ENCODE measurements around the gene MYO16.

Gene MYO16

GRCh38 chr13:108629181-108629752 is at the start of gene MYO16:
Gene MYO16 (plus strand): TSS chr13:108629611. CDS start chr13:108629845, 234 bp downstream.
- DNase-seq (ENCODE audit: low read depth) = no peak

GRCh38 chr13:108586826-108587225 is 42.6 kb upstream of the MYO16 start:
- DNase-seq (ENCODE audit: low read depth) = no peak

GRCh38 chr13:108588516-108588915 is 40.9 kb upstream of the MYO16 start:
- DNase-seq (ENCODE audit: low read depth) = no peak

DNA sequence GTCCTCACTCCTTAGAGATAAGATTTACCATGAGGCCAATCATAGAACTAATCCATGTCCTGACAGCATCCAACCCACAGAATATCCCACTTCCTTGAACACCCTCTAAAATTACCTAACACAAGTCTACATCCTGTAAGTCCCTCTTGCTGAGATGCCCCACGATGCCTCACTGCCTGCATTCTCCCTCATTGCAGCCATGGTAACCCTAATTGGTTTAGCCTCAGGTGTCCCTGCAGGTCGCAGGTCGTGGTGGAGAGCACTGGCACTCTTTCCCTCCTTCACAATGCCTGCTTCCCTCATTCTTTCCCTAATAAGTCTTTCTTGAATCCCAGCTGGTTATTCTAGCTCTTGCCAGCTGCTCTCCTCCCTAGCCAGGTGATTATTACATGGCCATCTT is 35.3 kb upstream of the MYO16 start:
- DNase-seq (ENCODE audit: low read depth) = no peak

GRCh38 chr13:108595436-108596274 is 33.8 kb upstream of the MYO16 start:
- DNase-seq (ENCODE audit: low read depth) = no peak

- no peak for DNase-seq (ENCODE audit: low read depth)
Observed at GRCh38 chr13:108597943-108598342, 31.5 kb upstream of the MYO16 start.

DNA sequence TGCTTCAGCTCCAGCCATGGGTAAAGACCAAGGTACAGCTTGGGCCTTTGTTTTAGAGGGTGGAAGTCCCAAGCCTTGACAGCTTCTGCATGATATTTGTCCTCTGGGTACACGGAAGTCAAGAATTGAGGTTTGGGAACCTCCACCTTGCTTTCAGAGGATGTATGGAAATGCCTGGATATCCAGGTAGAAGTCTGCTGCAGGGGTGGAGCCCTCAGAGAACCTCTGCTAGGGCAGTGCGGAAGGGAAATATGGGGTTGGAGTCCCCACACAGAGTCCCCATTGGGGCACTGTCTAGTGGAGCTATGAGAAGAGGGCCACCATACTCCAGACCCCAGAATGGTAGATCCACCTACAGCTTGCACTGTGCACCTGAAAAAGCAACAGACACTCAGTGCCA is 23.0 kb upstream of the MYO16 start:
- DNase-seq (ENCODE audit: low read depth) = no peak

GRCh38 chr13:108609353-108609752 is 20.1 kb upstream of the MYO16 start:
- no peak for DNase-seq (ENCODE audit: low read depth)

DNA sequence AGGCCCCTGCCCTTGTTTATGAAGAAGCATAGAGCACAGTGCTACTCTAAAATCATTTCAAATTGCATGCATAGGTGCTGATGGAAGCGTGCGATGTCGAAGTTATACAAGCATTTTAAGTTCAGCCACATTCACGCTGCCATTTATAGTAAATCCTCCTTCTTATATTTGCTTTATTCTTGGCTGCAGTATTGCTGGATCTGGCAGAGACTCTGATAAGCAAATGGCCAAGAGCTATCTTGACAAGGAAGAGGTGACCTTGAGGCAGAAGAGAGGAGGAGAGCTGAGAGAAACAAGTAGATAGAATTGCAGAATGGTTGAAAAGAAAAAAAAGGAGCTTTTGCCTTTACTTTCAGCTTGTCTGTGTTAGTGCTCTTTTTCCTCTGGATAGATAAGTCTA is 18.9 kb upstream of the MYO16 start:
- no peak for DNase-seq (ENCODE audit: low read depth)

- DNase-seq (ENCODE audit: low read depth) = no peak
Observed at GRCh38 chr13:108615241-108615640, 14.2 kb upstream of the MYO16 start.

- no peak for DNase-seq (ENCODE audit: low read depth)
Observed at GRCh38 chr13:108618233-108618632, 11.2 kb upstream of the MYO16 start.

- DNase-seq (ENCODE audit: low read depth) = no peak
Observed at GRCh38 chr13:108621462-108621861, 7.9 kb upstream of the MYO16 start.

DNA sequence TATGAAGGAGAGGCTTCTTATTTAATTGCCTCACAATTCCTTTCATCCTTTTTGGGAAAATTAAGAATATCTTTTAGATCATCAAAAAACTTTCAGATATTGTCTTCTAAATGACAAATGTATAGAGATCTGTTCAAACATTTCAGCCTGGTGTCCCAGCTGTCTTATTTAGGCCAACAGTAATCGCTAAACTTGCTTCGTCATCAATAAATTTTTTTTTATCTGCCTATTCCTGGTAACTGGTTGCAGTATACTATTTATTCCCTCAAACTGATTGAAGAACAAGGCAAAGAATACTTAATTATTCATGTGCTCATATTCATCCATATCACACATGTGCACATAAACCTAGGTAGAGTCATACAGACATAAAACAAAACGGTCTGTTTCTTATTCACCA is 5.3 kb upstream of the MYO16 start:
- no peak for DNase-seq (ENCODE audit: low read depth)

- DNase-seq (ENCODE audit: low read depth) = no peak
Observed at GRCh38 chr13:108624979-108625378, 4.4 kb upstream of the MYO16 start.

DNA sequence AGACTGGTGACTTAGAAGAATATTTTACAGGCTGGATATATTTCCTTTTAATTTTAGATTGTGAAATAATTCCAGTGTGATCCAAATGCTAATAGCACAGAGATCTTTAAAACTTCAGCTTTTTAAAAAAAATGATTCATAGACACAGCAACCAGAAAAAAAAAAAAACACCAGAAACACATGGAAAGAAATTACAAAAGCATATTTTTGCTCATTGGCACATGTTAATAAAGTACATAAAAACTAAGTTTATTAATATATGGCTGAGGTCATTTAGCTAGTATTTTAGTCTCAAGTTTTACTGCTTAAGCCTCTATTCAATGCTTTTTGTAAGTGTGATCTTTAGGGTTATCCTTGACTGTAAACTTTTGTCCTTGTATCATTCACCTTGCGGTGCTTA is 577 bp downstream of the MYO16 start:
- no peak for DNase-seq (ENCODE audit: low read depth)

GRCh38 chr13:108632649-108633167 is 3.3 kb downstream of the MYO16 start:
- DNase-seq (ENCODE audit: low read depth) = no peak

GRCh38 chr13:108638901-108639300 is 9.5 kb downstream of the MYO16 start:
- DNase-seq (ENCODE audit: low read depth) = no peak

DNA sequence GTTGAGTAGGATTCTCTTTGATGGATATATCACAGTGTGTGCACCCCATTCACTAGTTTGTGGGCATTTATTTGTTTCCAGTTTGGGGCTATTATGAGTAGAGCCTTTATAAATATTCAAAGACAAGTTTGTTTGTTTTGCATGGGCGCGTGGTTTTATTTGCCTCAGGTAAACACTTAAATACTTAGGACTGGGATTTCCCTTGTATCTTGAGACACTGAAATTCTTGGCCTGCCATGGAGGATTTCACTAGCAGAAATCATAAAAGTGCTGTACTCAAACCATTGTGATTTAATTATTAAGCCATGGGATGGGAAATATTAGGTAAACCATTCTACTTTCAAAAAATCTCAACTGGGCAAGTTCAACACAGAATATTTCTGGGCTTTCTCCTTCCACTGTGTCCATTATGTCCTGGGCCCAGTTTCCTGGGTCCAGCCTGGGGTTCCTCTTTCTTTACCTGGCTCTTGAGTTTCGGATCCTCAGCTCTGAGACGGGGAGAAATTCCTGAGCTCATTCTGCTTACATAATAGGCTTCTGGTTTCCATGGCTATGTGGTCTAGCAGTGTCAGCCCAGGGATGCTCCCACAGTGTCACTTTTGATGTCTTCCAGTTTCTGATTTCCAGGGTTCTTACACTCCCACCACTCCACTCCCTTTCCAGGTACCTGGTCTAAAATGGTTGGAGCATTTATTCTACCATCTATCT is 14.4 kb downstream of the MYO16 start:
- no peak for DNase-seq (ENCODE audit: low read depth)

DNA sequence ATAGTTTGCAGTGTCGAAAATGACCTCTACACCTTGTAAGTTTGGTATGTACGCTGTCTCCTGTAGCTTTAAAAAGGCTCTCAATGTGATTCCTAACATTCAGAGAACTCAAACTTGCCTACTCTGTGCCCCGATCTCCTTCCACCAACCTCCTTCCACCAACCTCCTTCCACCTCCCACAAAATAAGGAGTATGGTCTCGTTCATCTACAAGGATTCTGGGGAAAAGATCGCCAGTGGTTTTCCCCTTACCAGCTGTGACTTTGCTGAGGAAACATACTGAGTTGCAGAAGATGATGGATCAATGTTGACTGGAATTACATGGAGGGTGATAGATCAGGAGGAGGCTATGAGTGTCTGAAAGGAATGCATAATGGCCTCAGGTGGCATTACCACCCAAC is 16.0 kb downstream of the MYO16 start:
- DNase-seq (ENCODE audit: low read depth) = no peak

- DNase-seq (ENCODE audit: low read depth) = no peak
Observed at GRCh38 chr13:108650271-108650670, 20.9 kb downstream of the MYO16 start.

DNA sequence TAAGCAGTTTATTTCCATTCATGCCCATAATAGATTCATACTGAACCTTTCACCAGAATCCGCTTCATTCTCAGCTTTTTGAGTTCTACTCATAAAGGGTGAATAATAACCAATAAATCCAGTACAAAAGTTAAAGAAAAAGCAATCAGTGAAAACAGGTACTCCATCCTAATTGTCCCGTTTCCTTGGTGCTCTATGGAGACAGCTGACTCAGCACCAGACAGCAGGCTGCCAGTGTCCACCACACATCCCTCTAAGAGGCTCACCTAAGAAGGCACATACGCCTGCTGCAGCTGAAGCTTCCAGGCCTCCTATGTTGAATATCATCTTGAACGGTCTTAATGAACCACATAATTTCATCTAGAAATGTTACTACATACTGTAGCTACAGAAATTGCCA is 27.3 kb downstream of the MYO16 start:
- DNase-seq (ENCODE audit: low read depth) = no peak

DNA sequence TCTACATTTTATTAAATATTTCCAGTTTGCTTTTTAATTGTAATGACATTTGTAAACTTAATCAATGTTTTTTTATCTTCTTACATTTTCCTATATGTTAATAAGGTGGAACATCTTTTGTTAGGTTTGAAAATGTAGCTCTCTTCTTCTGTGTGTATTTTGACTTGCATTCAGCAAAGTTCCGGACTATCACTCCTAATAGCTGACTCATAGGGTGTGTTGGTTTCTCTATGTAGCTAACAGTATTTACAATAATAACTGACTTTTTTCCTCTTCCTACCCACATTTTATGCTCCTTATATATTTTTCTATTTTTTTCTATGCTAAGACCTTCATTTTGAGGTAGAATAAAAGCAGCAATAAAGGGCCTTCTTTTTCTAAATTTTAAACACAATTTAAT is 28.1 kb downstream of the MYO16 start:
- DNase-seq (ENCODE audit: low read depth) = no peak

GRCh38 chr13:108662528-108662927 is 33.1 kb downstream of the MYO16 start:
- DNase-seq (ENCODE audit: low read depth) = no peak
